OCI-LY7 (cell line): ENCODE measurements around the gene TBC1D19.

Experiments
- EZH2phosphoT487 ChIP-seq: fragments of 200-600 bp; sonication (generic); IDR thresholded peaks from 2 replicates; pipeline ENCODE4 v1.6.1; 2018; ENCODE audit warnings: low read depth, borderline replicate concordance, mild to moderate bottlenecking, mixed run types, antibody characterized with exemption, low read length, moderate library complexity, mixed read lengths
- TF ChIP-seq, protein P1 (sequence below): fragments of 200-600 bp; sonication (generic); conservative IDR thresholded peaks from 2 replicates; pipeline ENCODE4 v1.5.1; 2014; ENCODE audit warnings: mild to moderate bottlenecking, antibody characterized with exemption, low read length, moderate library complexity, mixed read lengths

DNA sequence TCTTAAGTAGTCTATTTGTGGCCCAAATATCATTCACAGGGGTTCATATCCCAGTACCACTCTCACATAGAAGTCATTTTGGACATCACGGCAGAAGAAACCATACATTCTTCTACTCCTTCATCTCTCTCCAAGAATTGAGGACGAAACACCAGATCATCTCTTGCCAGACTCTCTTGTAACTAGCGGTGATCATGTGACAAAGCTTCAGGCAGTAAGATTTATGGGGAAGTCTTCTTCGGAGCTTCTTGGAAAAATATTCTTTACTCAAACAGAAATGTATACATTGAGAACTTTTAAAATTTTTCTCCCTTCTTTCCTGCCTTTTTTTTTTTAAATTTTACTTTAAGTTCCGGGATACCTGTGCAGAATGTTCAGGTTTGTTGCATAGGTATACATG, 4.7 kb upstream of the TBC1D19 start:
- TF ChIP-seq, protein P1, sequence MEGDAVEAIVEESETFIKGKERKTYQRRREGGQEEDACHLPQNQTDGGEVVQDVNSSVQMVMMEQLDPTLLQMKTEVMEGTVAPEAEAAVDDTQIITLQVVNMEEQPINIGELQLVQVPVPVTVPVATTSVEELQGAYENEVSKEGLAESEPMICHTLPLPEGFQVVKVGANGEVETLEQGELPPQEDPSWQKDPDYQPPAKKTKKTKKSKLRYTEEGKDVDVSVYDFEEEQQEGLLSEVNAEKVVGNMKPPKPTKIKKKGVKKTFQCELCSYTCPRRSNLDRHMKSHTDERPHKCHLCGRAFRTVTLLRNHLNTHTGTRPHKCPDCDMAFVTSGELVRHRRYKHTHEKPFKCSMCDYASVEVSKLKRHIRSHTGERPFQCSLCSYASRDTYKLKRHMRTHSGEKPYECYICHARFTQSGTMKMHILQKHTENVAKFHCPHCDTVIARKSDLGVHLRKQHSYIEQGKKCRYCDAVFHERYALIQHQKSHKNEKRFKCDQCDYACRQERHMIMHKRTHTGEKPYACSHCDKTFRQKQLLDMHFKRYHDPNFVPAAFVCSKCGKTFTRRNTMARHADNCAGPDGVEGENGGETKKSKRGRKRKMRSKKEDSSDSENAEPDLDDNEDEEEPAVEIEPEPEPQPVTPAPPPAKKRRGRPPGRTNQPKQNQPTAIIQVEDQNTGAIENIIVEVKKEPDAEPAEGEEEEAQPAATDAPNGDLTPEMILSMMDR = no peak
- TF ChIP-seq EZH2phosphoT487 = no peak
